Activated CD8-positive, alpha-beta memory T cell treated with anti-CD3 and anti-CD28 coated beads for 1 hour (primary cell): ENCODE measurements around the gene SEC63.
"Not testable (repeated sequence)": the region's sequence is repeated elsewhere in the genome, so short reads cannot be mapped to it uniquely, and the experiment has no call there.

Experiments used
- DNase-seq, 2 donors: peaks; one replicate each; pipeline ENCODE4 v3.0.0-alpha.2; 2020; ENCODE audit warnings: low read depth in 1 of 2; ENCODE audit errors: extremely low read depth in 1 of 2

The SEC63 gene

GRCh38 chr6:107932580-107932979 is 25.4 kb downstream of the SEC63 start:
- DNase-seq = no peak

- DNase-seq = no peak
Measured at GRCh38 chr6:107931894-107932293, 26.1 kb downstream of the SEC63 start.

GRCh38 chr6:107928984-107929383 is 29.0 kb downstream of the SEC63 start:
- no peak for DNase-seq

GRCh38 chr6:107926697-107927544 is 31.1 kb downstream of the SEC63 start:
- DNase-seq = not testable (repeated sequence)

GRCh38 chr6:107917451-107918375 is 40.3 kb downstream of the SEC63 start:
- no peak for DNase-seq

GRCh38 chr6:107916961-107917360 is 41.0 kb downstream of the SEC63 start:
- DNase-seq = not testable (repeated sequence)

GRCh38 chr6:107911692-107912091 is 46.3 kb downstream of the SEC63 start:
- DNase-seq = no peak

- DNase-seq = no peak
Measured at GRCh38 chr6:107894809-107895396, 63.1 kb downstream of the SEC63 start.

GRCh38 chr6:107890431-107890830 is 67.6 kb downstream of the SEC63 start:
- not testable (repeated sequence) for DNase-seq

GRCh38 chr6:107885950-107886349 is 72.1 kb downstream of the SEC63 start:
- not testable (repeated sequence) for DNase-seq

- no peak for DNase-seq
Measured at GRCh38 chr6:107879941-107880340, 78.1 kb downstream of the SEC63 start.

- no peak for DNase-seq
Measured at GRCh38 chr6:107877968-107878367, 80.0 kb downstream of the SEC63 start.

- DNase-seq = no peak
Measured at GRCh38 chr6:107871976-107872375, 86.0 kb downstream of the SEC63 start.

- not testable (repeated sequence) for DNase-seq
Measured at GRCh38 chr6:107871512-107871911, 86.5 kb downstream of the SEC63 start.

- no peak for DNase-seq
Measured at GRCh38 chr6:107871016-107871415, 87.0 kb downstream of the SEC63 start.

- no peak for DNase-seq
Measured at GRCh38 chr6:107870381-107870780, 87.6 kb downstream of the SEC63 start.

GRCh38 chr6:107869871-107870270 is 88.1 kb downstream of the SEC63 start:
- no peak for DNase-seq

GRCh38 chr6:107868867-107869611 is 89.0 kb downstream of the SEC63 start:
- no peak for DNase-seq

- no peak for DNase-seq
Measured at GRCh38 chr6:107867302-107867615, 90.7 kb downstream of the SEC63 start.

GRCh38 chr6:107866606-107867301 is 91.3 kb downstream of the SEC63 start:
- DNase-seq = no peak
